Mammary epithelial cell (primary cell): ENCODE results near the gene BFSP1.

ENCODE experiments used
- EZH2 ChIP-seq: IDR thresholded peaks from 2 replicates; pipeline ENCODE4 v1.6.1; 2012; ENCODE audit warnings: low read length, inconsistent platforms, borderline replicate concordance
- TF ChIP-seq, protein P1 (sequence below), 2 donors: IDR thresholded peaks in 1 of 2; conservative IDR thresholded peaks in 1 of 2; 2 replicates each; pipeline ENCODE4 v1.5.1; 2011 to 2012; ENCODE audit warnings: inconsistent platforms in 2 of 2, low read length in 2 of 2, mild to moderate bottlenecking in 2 of 2, control low read depth in 1 of 2, low read depth in 1 of 2; ENCODE audit not compliant: insufficient read depth in 1 of 2; ENCODE audit errors: extremely low read depth in 1 of 2

DNA sequence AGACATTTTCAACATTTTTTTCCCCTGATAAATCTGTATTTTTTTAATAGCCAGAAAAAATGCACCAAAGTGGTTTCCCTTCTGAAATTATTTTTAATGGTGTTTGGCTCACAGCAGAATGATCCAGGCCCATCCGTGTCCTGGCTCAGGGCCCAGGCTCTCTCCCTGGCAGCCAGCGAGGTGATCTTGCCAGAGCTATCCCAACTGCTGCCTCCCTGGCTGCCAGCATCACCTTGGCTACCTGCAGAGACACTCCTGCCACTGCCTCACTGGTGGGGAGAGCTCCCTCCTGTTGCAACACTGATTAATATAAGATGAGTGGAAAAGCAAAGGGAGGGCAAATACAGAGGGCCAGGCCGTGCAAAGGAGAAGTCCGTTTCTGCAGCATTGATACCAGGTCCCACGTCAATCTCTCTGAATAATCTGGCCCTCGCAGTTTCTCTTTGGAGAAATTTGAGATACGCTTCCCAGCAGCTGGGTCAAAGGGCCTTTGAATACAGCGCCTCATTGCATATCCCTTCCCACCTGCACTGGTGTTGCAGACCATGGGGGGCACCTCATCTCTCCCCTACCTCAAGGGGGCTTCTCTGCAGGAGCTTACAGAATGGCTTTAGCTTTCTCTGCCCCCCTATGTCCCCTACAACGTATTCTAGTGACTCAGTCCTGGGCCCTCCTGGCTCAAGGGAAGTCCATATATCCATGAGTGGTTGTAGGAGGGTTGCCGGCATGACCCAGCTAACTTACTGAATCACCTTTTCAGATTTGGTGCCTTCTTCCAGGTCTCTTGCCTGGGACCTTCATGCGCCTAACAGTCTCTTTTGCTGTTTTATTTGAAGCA, 25.9 kb upstream of the BFSP1 start:
- TF ChIP-seq, protein P1, sequence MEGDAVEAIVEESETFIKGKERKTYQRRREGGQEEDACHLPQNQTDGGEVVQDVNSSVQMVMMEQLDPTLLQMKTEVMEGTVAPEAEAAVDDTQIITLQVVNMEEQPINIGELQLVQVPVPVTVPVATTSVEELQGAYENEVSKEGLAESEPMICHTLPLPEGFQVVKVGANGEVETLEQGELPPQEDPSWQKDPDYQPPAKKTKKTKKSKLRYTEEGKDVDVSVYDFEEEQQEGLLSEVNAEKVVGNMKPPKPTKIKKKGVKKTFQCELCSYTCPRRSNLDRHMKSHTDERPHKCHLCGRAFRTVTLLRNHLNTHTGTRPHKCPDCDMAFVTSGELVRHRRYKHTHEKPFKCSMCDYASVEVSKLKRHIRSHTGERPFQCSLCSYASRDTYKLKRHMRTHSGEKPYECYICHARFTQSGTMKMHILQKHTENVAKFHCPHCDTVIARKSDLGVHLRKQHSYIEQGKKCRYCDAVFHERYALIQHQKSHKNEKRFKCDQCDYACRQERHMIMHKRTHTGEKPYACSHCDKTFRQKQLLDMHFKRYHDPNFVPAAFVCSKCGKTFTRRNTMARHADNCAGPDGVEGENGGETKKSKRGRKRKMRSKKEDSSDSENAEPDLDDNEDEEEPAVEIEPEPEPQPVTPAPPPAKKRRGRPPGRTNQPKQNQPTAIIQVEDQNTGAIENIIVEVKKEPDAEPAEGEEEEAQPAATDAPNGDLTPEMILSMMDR (conservative IDR thresholded peaks at IDR 0.05 in 1 of 2, IDR thresholded peaks at IDR 0.05 in 1 of 2; ENCODE audit: extremely low read depth in 1 of 2, insufficient read depth in 1 of 2, low read depth in 1 of 2, low read length in 2 of 2) = no peak
- no peak for TF ChIP-seq EZH2
